SK-N-SH (cell line): ENCODE data around the gene SLC49A3. TPM values are rescaled to one million over a fixed set of nuclear protein-coding genes. Genes with fewer than 3 reads are reported as not detected.
"Not testable (repeated sequence)": the region's sequence is repeated elsewhere in the genome, so short reads cannot be mapped to it uniquely, and the experiment has no call there.

Source experiments
- CTCF ChIA-PET: fragments of 300-600, 350-600 bp; formaldehyde crosslinking; extraction: SDS; loops from one replicate; lab custom pipeline; 2021; lab: Yijun Ruan, JAX
- POLR2A ChIA-PET: fragments of 350-600 bp; sonication (Branson Sonifier 250); formaldehyde crosslinking; extraction: SDS; loops from one replicate; lab custom pipeline; 2020; ENCODE audit warnings: antibody characterized with exemption, inconsistent platforms; lab: Yijun Ruan, JAX
- DNase-seq: peaks from one replicate; pipeline ENCODE4 v3.0.0; 2012
- H2AFZ ChIP-seq: fragments of 200-600 bp; sonication (generic); 2 replicates; pipeline ENCODE4 v1.8.1; 2016; ENCODE audit warnings: antibody characterized with exemption, mild to moderate bottlenecking, low read depth
- H3F3A ChIP-seq: fragments of 200-600 bp; sonication (generic); replicated peaks from 2 replicates; pipeline ENCODE3; 2016; ENCODE audit warnings: antibody characterized with exemption, mild to moderate bottlenecking; ENCODE audit not compliant: insufficient read depth
- H3K27ac ChIP-seq, 2 experiments: fragments of 200-500 bp in 1 of 2; fragments of 200-600 bp in 1 of 2; sonication (Bioruptor generic) in 1 of 2; sonication (generic), shearing (Covaris generic) in 1 of 2; 2 replicates each; pipeline versions ENCODE4 v1.5.1 to v1.6.1; 2014 to 2016; ENCODE audit warnings: low read depth in 2 of 2, inconsistent platforms in 1 of 2, low read length in 1 of 2, mild to moderate bottlenecking in 1 of 2, mixed read lengths in 1 of 2
- H3K27me3 ChIP-seq: fragments of 200-600 bp; sonication (generic), shearing (Covaris generic); 2 replicates; pipeline ENCODE4 v1.6.1; 2016; ENCODE audit warnings: mixed run types; ENCODE audit not compliant: insufficient read depth
- H3K36me3 ChIP-seq, 2 experiments: fragments of 200-500 bp in 1 of 2; fragments of 200-600 bp in 1 of 2; sonication (Bioruptor generic) in 1 of 2; sonication (generic) in 1 of 2; replicated peaks in 1 of 2; 2 replicates each; pipeline versions ENCODE3 to v1.5.1; 2014 to 2016; ENCODE audit warnings: low read length in 1 of 2, mild to moderate bottlenecking in 1 of 2; ENCODE audit not compliant: insufficient read depth in 2 of 2, control insufficient read depth in 1 of 2
- H3K4me1 ChIP-seq, 2 experiments: fragments of 200-500 bp in 1 of 2; fragments of 200-600 bp in 1 of 2; sonication (Bioruptor generic) in 1 of 2; sonication (generic), shearing (Covaris generic) in 1 of 2; 2 replicates each; pipeline versions ENCODE4 v1.5.1 to v1.6.1; 2014 to 2016; ENCODE audit warnings: low read depth in 1 of 2, low read length in 1 of 2, mixed run types in 1 of 2; ENCODE audit not compliant: insufficient read depth in 2 of 2, control insufficient read depth in 1 of 2
- H3K4me2 ChIP-seq: fragments of 200-600 bp; sonication (generic), shearing (Covaris generic); 2 replicates; pipeline ENCODE4 v1.6.1; 2017; ENCODE audit warnings: mixed run types
- H3K4me3 ChIP-seq, 2 experiments: fragments of 200-500 bp in 1 of 2; fragments of 200-600 bp in 1 of 2; sonication (Bioruptor generic) in 1 of 2; sonication (generic), shearing (Covaris generic) in 1 of 2; 2 replicates each; pipeline versions ENCODE4 v1.5.1 to v1.8.1; 2014 to 2016; ENCODE audit warnings: low read depth in 2 of 2, inconsistent platforms in 1 of 2, low read length in 1 of 2, mild to moderate bottlenecking in 1 of 2, mixed read lengths in 1 of 2, moderate library complexity in 1 of 2
- H3K79me2 ChIP-seq: fragments of 200-600 bp; sonication (generic); 2 replicates; pipeline ENCODE4 v1.8.1; 2017; ENCODE audit warnings: mild to moderate bottlenecking; ENCODE audit not compliant: insufficient read depth
- H3K9ac ChIP-seq: fragments of 200-600 bp; sonication (generic); 2 replicates; pipeline ENCODE4 v1.6.1; 2017; ENCODE audit warnings: mixed run types
- H3K9me2 ChIP-seq: fragments of 200-600 bp; sonication (generic); 2 replicates; pipeline ENCODE4 v1.6.1; 2017; ENCODE audit warnings: mixed run types
- H3K9me3 ChIP-seq: fragments of 200-600 bp; sonication (generic); 2 replicates; pipeline ENCODE4 v1.6.1; 2017; ENCODE audit warnings: mixed run types, mild to moderate bottlenecking, moderate library complexity
- H4K20me1 ChIP-seq: fragments of 200-600 bp; sonication (generic); 2 replicates; pipeline ENCODE4 v1.6.1; 2017; ENCODE audit warnings: mild to moderate bottlenecking, mixed run types; ENCODE audit not compliant: insufficient read depth
- CHD2 ChIP-seq: fragments of 150-350 bp; IDR thresholded peaks from 2 replicates; pipeline ENCODE4 v1.6.1; 2018; ENCODE audit warnings: low read length; ENCODE audit not compliant: partially characterized antibody
- EP300 ChIP-seq, 2 experiments: IDR thresholded peaks; 2 replicates each; pipeline versions ENCODE4 v1.4.0 to v1.6.1; 2012; ENCODE audit warnings: borderline replicate concordance in 1 of 2, low read depth in 1 of 2, low read length in 1 of 2
- FOXJ3 ChIP-seq: sonication (generic); formaldehyde crosslinking; IDR thresholded peaks from 2 replicates; pipeline ENCODE4 v1.5.1; 2020; ENCODE audit warnings: mild to moderate bottlenecking, missing genetic modification reagents
- GABPA ChIP-seq: IDR thresholded peaks from 2 replicates; pipeline ENCODE4 v1.4.0; 2012; ENCODE audit warnings: low read depth, mild to moderate bottlenecking
- MEF2A ChIP-seq: IDR thresholded peaks from 2 replicates; pipeline ENCODE4 v1.4.0; 2012; ENCODE audit warnings: low read depth, borderline replicate concordance
- MXI1 ChIP-seq: IDR thresholded peaks from 2 replicates; pipeline ENCODE4 v1.6.1; 2012; ENCODE audit warnings: mild to moderate bottlenecking, low read depth, low read length, improper control_type of control experiment
- RAD21 ChIP-seq: IDR thresholded peaks from 2 replicates; pipeline ENCODE4 v1.6.1; 2012; ENCODE audit warnings: mild to moderate bottlenecking, low read length
- SMC3 ChIP-seq: IDR thresholded peaks from 2 replicates; pipeline ENCODE4 v1.6.1; 2012; ENCODE audit warnings: low read depth, low read length, improper control_type of control experiment
- USF2 ChIP-seq: fragments of 150-350 bp; IDR thresholded peaks from 2 replicates; pipeline ENCODE4 v1.6.1; 2017; ENCODE audit warnings: antibody characterized with exemption, low read length, low read depth, borderline replicate concordance
- ZBTB33 ChIP-seq: IDR thresholded peaks from 2 replicates; pipeline ENCODE4 v1.4.0; 2012; ENCODE audit warnings: low read depth, borderline replicate concordance
- WGBS: methylation state at CpG from one replicate; pipeline ENCODE4 v1.1.6; 2017; ENCODE audit warnings: low lambda C conversion rate; 5-methylcytosine and 5-hydroxymethylcytosine counted together
- polyA plus RNA-seq, 3 experiments: library from polyadenylated mRNA; depleted of rRNA; stranded (reverse); fragments of >200 nt; gene quantifications; 2 replicates each; pipeline ENCODE4 v1.2.3, GENCODE V29; 2012

Gene SLC49A3
- polyA plus RNA-seq, 1 of the 3 experiments (the other 2 are of a cell fraction): 0.05 TPM

- ChIA-PET POLR2A (no interaction called here), CTCF (no interaction called here)
- no peaks in the 10 kb centered on the region for H3K9me3 ChIP-seq
- H3K27me3 ChIP-seq: peaks cover 5% of the 10 kb centered on the region; the same call in 1 of the 2 replicates
- 74% methylated on average over 32 of the region's 32 CpGs for WGBS
- no peak overlapping the region for H3K4me3 ChIP-seq
- TF ChIP-seq ZBTB33: no peak
- TF ChIP-seq CHD2: no peak
- TF ChIP-seq SMC3: no peak
- no peak for TF ChIP-seq FOXJ3 (CRISPR knock-in tag)
- no peak for TF ChIP-seq GABPA
- TF ChIP-seq MEF2A: no peak
- no peak for TF ChIP-seq MXI1
- TF ChIP-seq RAD21: no peak
- no peak for TF ChIP-seq EP300 (IDR thresholded peaks at IDR 0.05; ENCODE audit: borderline replicate concordance in 1 of 2, low read depth in 1 of 2, low read length in 1 of 2)
- TF ChIP-seq USF2: no peak
- H3F3A ChIP-seq: no peaks in the 10 kb centered on the region
- H3K9ac ChIP-seq: no peak overlapping the region
- no peak overlapping the region for H3K4me2 ChIP-seq
- no peak overlapping the region for H2AFZ ChIP-seq
- H4K20me1 ChIP-seq: no peaks in the 10 kb centered on the region
- H3K36me3 ChIP-seq: no peaks in the 10 kb centered on the region
- DNase-seq: no peak
- no peaks in the 10 kb centered on the region for H3K9me2 ChIP-seq
- H3K79me2 ChIP-seq: no peaks in the 10 kb centered on the region
- no peak overlapping the region for H3K27ac ChIP-seq
- H3K4me1 ChIP-seq: no peaks in the 10 kb centered on the region; a peak in 1 of 4 replicates
Observed at GRCh38 chr4:646460-646859, 42.5 kb downstream of the SLC49A3 start.

- H3F3A ChIP-seq, H3K36me3 ChIP-seq, CTCF ChIA-PET, H4K20me1 ChIP-seq, H3K9me2 ChIP-seq, H2AFZ ChIP-seq, H3K79me2 ChIP-seq, POLR2A ChIA-PET, H3K4me3 ChIP-seq, H3K4me1 ChIP-seq, H3K9ac ChIP-seq, H3K27ac ChIP-seq, H3K9me3 ChIP-seq, H3K27me3 ChIP-seq, DNase-seq, H3K4me2 ChIP-seq: not testable (repeated sequence)
- WGBS: 33% methylated on average over 6 of the region's 6 CpGs
Observed at GRCh38 chr4:642366-642765, 46.6 kb downstream of the SLC49A3 start.
